Measurements from ENCODE around the gene RERGL. TPM values are rescaled to one million over a fixed set of nuclear protein-coding genes. Genes with fewer than 3 reads are reported as not detected.

Gene RERGL
- 1 to 10 TPM; 3.0 to 7.7 TPM for total RNA-seq
- 1 to 10 TPM; 1.5 to 4.0 TPM for polyA plus RNA-seq (ENCODE audit: insufficient read length in 2 of 2)
- long read RNA-seq, donor 1: 0 reads
- long read RNA-seq, donor 2: 0 reads
- long read RNA-seq, donor 3: 0 reads
- long read RNA-seq, donor 4: 0 reads

- H3K27me3 ChIP-seq (ENCODE audit: control insufficient read depth, insufficient read depth, low read length): no peaks in the 10 kb centered on the region
- H3K27ac ChIP-seq (ENCODE audit: low read depth, low read length): no peak within 1 kb of the TSS
- DNase-seq (ENCODE audit: low read depth in 4 of 6, low spot score in 6 of 6): no peak
- no peaks in the 10 kb centered on the region for H3K9me3 ChIP-seq (ENCODE audit: control insufficient read depth, insufficient read depth, low read length)
- no CpG with 5 or more reads among the region's 1 CpG for WGBS (ENCODE audit: insufficient coverage)
- H3K4me3 ChIP-seq (ENCODE audit: low read depth, low read length): no peak within 1 kb of the TSS
- no peaks in the 10 kb centered on the region for H3K4me1 ChIP-seq (ENCODE audit: control insufficient read depth, insufficient read depth, low read length)
- H3K36me3 ChIP-seq (ENCODE audit: control insufficient read depth, insufficient read depth, low read length): no peaks in the 10 kb centered on the region
Observed at GRCh38 chr12:18090093-18090492, at the start of gene RERGL. RERGL (minus strand) TSS chr12:18090193; CDS start chr12:18090140, 53 bp downstream.

- Histone ChIP-seq H3K4me3 (ENCODE audit: low read depth, low read length) (no peak overlapping the region), H3K27ac (ENCODE audit: low read depth, low read length) (no peak overlapping the region), H3K4me1 (ENCODE audit: control insufficient read depth, insufficient read depth, low read length) (no peaks in the 10 kb centered on the region), H3K27me3 (ENCODE audit: control insufficient read depth, insufficient read depth, low read length) (no peaks in the 10 kb centered on the region), H3K9me3 (ENCODE audit: control insufficient read depth, insufficient read depth, low read length) (no peaks in the 10 kb centered on the region), H3K36me3 (ENCODE audit: control insufficient read depth, insufficient read depth, low read length) (no peaks in the 10 kb centered on the region)
- DNase-seq (ENCODE audit: low read depth in 4 of 6, low spot score in 6 of 6): no peak
- 43% methylated on average over 1 of the region's 4 CpGs for WGBS (ENCODE audit: insufficient coverage)
Observed at GRCh38 chr12:18139254-18139653, 49.3 kb upstream of the RERGL start.

- Histone ChIP-seq H3K27ac (ENCODE audit: low read depth, low read length) (no peak overlapping the region), H3K27me3 (ENCODE audit: control insufficient read depth, insufficient read depth, low read length) (no peaks in the 10 kb centered on the region), H3K4me3 (ENCODE audit: low read depth, low read length) (no peak overlapping the region), H3K4me1 (ENCODE audit: control insufficient read depth, insufficient read depth, low read length) (no peaks in the 10 kb centered on the region), H3K9me3 (ENCODE audit: control insufficient read depth, insufficient read depth, low read length) (no peaks in the 10 kb centered on the region), H3K36me3 (ENCODE audit: control insufficient read depth, insufficient read depth, low read length) (no peaks in the 10 kb centered on the region)
- no peak for DNase-seq (ENCODE audit: low read depth in 4 of 6, low spot score in 6 of 6)
- WGBS (ENCODE audit: insufficient coverage): 99% methylated on average over 6 of the region's 8 CpGs
Observed at GRCh38 chr12:18135509-18135908, 45.5 kb upstream of the RERGL start.

- H3K4me1 ChIP-seq (ENCODE audit: control insufficient read depth, insufficient read depth, low read length): no peaks in the 10 kb centered on the region
- peak overlapping the region; percentile 29 for H3K27ac ChIP-seq (ENCODE audit: low read depth, low read length)
- H3K27me3 ChIP-seq (ENCODE audit: control insufficient read depth, insufficient read depth, low read length): no peaks in the 10 kb centered on the region
- 43% methylated on average over 1 of the region's 3 CpGs for WGBS (ENCODE audit: insufficient coverage)
- DNase-seq (ENCODE audit: low read depth in 4 of 6, low spot score in 6 of 6): peak in 1 of 6 donors; percentile 12
- no peaks in the 10 kb centered on the region for H3K36me3 ChIP-seq (ENCODE audit: control insufficient read depth, insufficient read depth, low read length)
- no peak overlapping the region for H3K4me3 ChIP-seq (ENCODE audit: low read depth, low read length)
- no peaks in the 10 kb centered on the region for H3K9me3 ChIP-seq (ENCODE audit: control insufficient read depth, insufficient read depth, low read length)
Observed at GRCh38 chr12:18135086-18135485, 45.1 kb upstream of the RERGL start.

GRCh38 chr12:18130851-18131250 lies 40.9 kb upstream of the RERGL start:
- Histone ChIP-seq H3K27ac (ENCODE audit: low read depth, low read length) (no peak overlapping the region), H3K9me3 (ENCODE audit: control insufficient read depth, insufficient read depth, low read length) (peaks cover 2% of the 10 kb centered on the region), H3K4me3 (ENCODE audit: low read depth, low read length) (no peak overlapping the region), H3K36me3 (ENCODE audit: control insufficient read depth, insufficient read depth, low read length) (no peaks in the 10 kb centered on the region), H3K4me1 (ENCODE audit: control insufficient read depth, insufficient read depth, low read length) (no peaks in the 10 kb centered on the region), H3K27me3 (ENCODE audit: control insufficient read depth, insufficient read depth, low read length) (no peaks in the 10 kb centered on the region)
- WGBS (ENCODE audit: insufficient coverage): 43% methylated on average over 1 of the region's 5 CpGs
- peak in 1 of 6 donors; percentile 60 for DNase-seq (ENCODE audit: low read depth in 4 of 6, low spot score in 6 of 6)

GRCh38 chr12:18123707-18124106 lies 33.7 kb upstream of the RERGL start:
- Histone ChIP-seq H3K4me3 (ENCODE audit: low read depth, low read length) (no peak overlapping the region), H3K27me3 (ENCODE audit: control insufficient read depth, insufficient read depth, low read length) (no peaks in the 10 kb centered on the region), H3K36me3 (ENCODE audit: control insufficient read depth, insufficient read depth, low read length) (no peaks in the 10 kb centered on the region), H3K4me1 (ENCODE audit: control insufficient read depth, insufficient read depth, low read length) (no peaks in the 10 kb centered on the region), H3K9me3 (ENCODE audit: control insufficient read depth, insufficient read depth, low read length) (peaks cover 2% of the 10 kb centered on the region), H3K27ac (ENCODE audit: low read depth, low read length) (no peak overlapping the region)
- WGBS (ENCODE audit: insufficient coverage): 85% methylated on average over 3 of the region's 5 CpGs
- no peak for DNase-seq (ENCODE audit: low read depth in 4 of 6, low spot score in 6 of 6)

- Histone ChIP-seq H3K27ac (ENCODE audit: low read depth, low read length) (no peak overlapping the region), H3K27me3 (ENCODE audit: control insufficient read depth, insufficient read depth, low read length) (no peaks in the 10 kb centered on the region), H3K36me3 (ENCODE audit: control insufficient read depth, insufficient read depth, low read length) (no peaks in the 10 kb centered on the region), H3K9me3 (ENCODE audit: control insufficient read depth, insufficient read depth, low read length) (no peaks in the 10 kb centered on the region), H3K4me1 (ENCODE audit: control insufficient read depth, insufficient read depth, low read length) (no peaks in the 10 kb centered on the region), H3K4me3 (ENCODE audit: low read depth, low read length) (no peak overlapping the region)
- no peak for DNase-seq (ENCODE audit: low read depth in 4 of 6, low spot score in 6 of 6)
- no CpG with 5 or more reads among the region's 1 CpG for WGBS (ENCODE audit: insufficient coverage)
Observed at GRCh38 chr12:18120899-18121298, 30.9 kb upstream of the RERGL start.

GRCh38 chr12:18108611-18109010 lies 18.6 kb upstream of the RERGL start:
- H3K36me3 ChIP-seq (ENCODE audit: control insufficient read depth, insufficient read depth, low read length): no peaks in the 10 kb centered on the region
- no peaks in the 10 kb centered on the region for H3K4me1 ChIP-seq (ENCODE audit: control insufficient read depth, insufficient read depth, low read length)
- H3K4me3 ChIP-seq (ENCODE audit: low read depth, low read length): no peak overlapping the region
- no peak overlapping the region for H3K27ac ChIP-seq (ENCODE audit: low read depth, low read length)
- no peaks in the 10 kb centered on the region for H3K27me3 ChIP-seq (ENCODE audit: control insufficient read depth, insufficient read depth, low read length)
- no peak for DNase-seq (ENCODE audit: low read depth in 4 of 6, low spot score in 6 of 6)
- 92% methylated on average over 4 of the region's 4 CpGs for WGBS (ENCODE audit: insufficient coverage)
- no peaks in the 10 kb centered on the region for H3K9me3 ChIP-seq (ENCODE audit: control insufficient read depth, insufficient read depth, low read length)

- WGBS (ENCODE audit: insufficient coverage): 95% methylated on average over 2 of the region's 2 CpGs
- Histone ChIP-seq H3K4me1 (ENCODE audit: control insufficient read depth, insufficient read depth, low read length) (no peaks in the 10 kb centered on the region), H3K27ac (ENCODE audit: low read depth, low read length) (no peak overlapping the region), H3K9me3 (ENCODE audit: control insufficient read depth, insufficient read depth, low read length) (no peaks in the 10 kb centered on the region), H3K36me3 (ENCODE audit: control insufficient read depth, insufficient read depth, low read length) (no peaks in the 10 kb centered on the region), H3K27me3 (ENCODE audit: control insufficient read depth, insufficient read depth, low read length) (no peaks in the 10 kb centered on the region), H3K4me3 (ENCODE audit: low read depth, low read length) (no peak overlapping the region)
- no peak for DNase-seq (ENCODE audit: low read depth in 4 of 6, low spot score in 6 of 6)
Observed at GRCh38 chr12:18103624-18104023, 13.6 kb upstream of the RERGL start.

GRCh38 chr12:18101043-18101442 lies 11.1 kb upstream of the RERGL start:
- no CpG with 5 or more reads among the region's 2 CpGs for WGBS (ENCODE audit: insufficient coverage)
- Histone ChIP-seq H3K9me3 (ENCODE audit: control insufficient read depth, insufficient read depth, low read length) (no peaks in the 10 kb centered on the region), H3K4me3 (ENCODE audit: low read depth, low read length) (no peak overlapping the region), H3K36me3 (ENCODE audit: control insufficient read depth, insufficient read depth, low read length) (no peaks in the 10 kb centered on the region), H3K27ac (ENCODE audit: low read depth, low read length) (no peak overlapping the region), H3K4me1 (ENCODE audit: control insufficient read depth, insufficient read depth, low read length) (no peaks in the 10 kb centered on the region), H3K27me3 (ENCODE audit: control insufficient read depth, insufficient read depth, low read length) (no peaks in the 10 kb centered on the region)
- DNase-seq (ENCODE audit: low read depth in 4 of 6, low spot score in 6 of 6): no peak

Data from spinal cord (tissue), 10 donors.